Endothelial cell of umbilical vein (primary cell): ENCODE measurements around the gene PPP1R18. TPM values are rescaled to one million over a fixed set of nuclear protein-coding genes. Genes with fewer than 3 reads are reported as not detected.
"Not testable (repeated sequence)": the region's sequence is repeated elsewhere in the genome, so short reads cannot be mapped to it uniquely, and the experiment has no call there.

Source experiments
- BruUV-seq: library from RNA; stranded (reverse); fragments of 400-500 nt; replicated peaks from 2 replicates; lab custom pipeline; 2021; lab: Mats Ljungman, UMichigan
- CTCF ChIA-PET: fragments of 300-600, 350-600 bp; sonication (Branson Sonifier 250); formaldehyde crosslinking; loops from one replicate; lab custom pipeline; 2021; ENCODE audit warnings: antibody characterized with exemption, inconsistent platforms; lab: Charles Lee
- POLR2A ChIA-PET: fragments of 300-600, 350-600 bp; sonication (Branson Sonifier 250); formaldehyde crosslinking; loops from one replicate; lab custom pipeline; 2021; ENCODE audit warnings: antibody characterized with exemption, inconsistent platforms; lab: Charles Lee
- DNase-seq: peaks from one replicate; pipeline ENCODE4 v3.0.0-alpha.2; 2011; ENCODE audit warnings: low read depth, low spot score
- FAIRE-seq: peaks from 2 replicates; lab custom pipeline; 2011; peaks lifted over from hg19 to GRCh38; lab: Jason Lieb, UNC
- H2AFZ ChIP-seq: 2 replicates; pipeline ENCODE4 v1.6.0; 2012; ENCODE audit warnings: low read depth, low read length, control low read depth, inconsistent platforms
- H3K27ac ChIP-seq: 2 replicates; pipeline ENCODE4 v1.5.1; 2011; ENCODE audit warnings: low read depth, mild to moderate bottlenecking, control low read depth, low read length, moderate library complexity; ENCODE audit not compliant: insufficient read depth
- H3K27me3 ChIP-seq, 2 experiments: 2 replicates each; pipeline versions ENCODE4 v1.6.0 to v1.6.1; 2011; ENCODE audit warnings: low read length in 2 of 2, mixed read lengths in 1 of 2; ENCODE audit not compliant: control insufficient read depth in 2 of 2, insufficient read depth in 2 of 2
- H3K36me3 ChIP-seq, 2 experiments: 2 replicates in 1 of 2; 3 replicates in 1 of 2; pipeline ENCODE4 v1.5.1; 2011; ENCODE audit warnings: low read length in 2 of 2, mild to moderate bottlenecking in 1 of 2, moderate library complexity in 1 of 2; ENCODE audit not compliant: control insufficient read depth in 2 of 2, insufficient read depth in 2 of 2; ENCODE audit errors: extremely low read depth in 1 of 2
- H3K4me1 ChIP-seq: 3 replicates; pipeline ENCODE4 v1.5.1; 2011; ENCODE audit warnings: mild to moderate bottlenecking, low read length; ENCODE audit not compliant: control insufficient read depth, insufficient read depth; ENCODE audit errors: extremely low read depth
- H3K4me2 ChIP-seq: 2 replicates; pipeline ENCODE4 v1.6.1; 2011; ENCODE audit warnings: low read length, control low read depth, mixed read lengths; ENCODE audit not compliant: insufficient read depth
- H3K4me3 ChIP-seq, 3 experiments: fragments of 200-600 bp in 1 of 3; sonication (generic), shearing (Covaris generic) in 1 of 3; replicated peaks in 1 of 3; 2 replicates each; pipeline ENCODE4 v1.5.1; 2011 to 2016; ENCODE audit warnings: control low read depth in 3 of 3, low read length in 3 of 3, mild to moderate bottlenecking in 2 of 3, inconsistent platforms in 1 of 3, low read depth in 1 of 3, moderate library complexity in 1 of 3; ENCODE audit not compliant: insufficient read depth in 1 of 3
- H3K79me2 ChIP-seq: 2 replicates; pipeline ENCODE4 v1.6.0; 2012; ENCODE audit warnings: low read length, inconsistent platforms; ENCODE audit not compliant: control insufficient read depth, insufficient read depth
- H3K9ac ChIP-seq: replicated peaks from 2 replicates; pipeline ENCODE3; 2011; ENCODE audit warnings: low read length, control low read depth; ENCODE audit not compliant: insufficient read depth; ENCODE audit errors: extremely low read depth
- H3K9me1 ChIP-seq: replicated peaks from 3 replicates; pipeline ENCODE4 v1.6.0; 2011; ENCODE audit warnings: mild to moderate bottlenecking, low read length; ENCODE audit not compliant: control insufficient read depth, insufficient read depth; ENCODE audit errors: extremely low read depth
- H3K9me3 ChIP-seq: replicated peaks from 2 replicates; pipeline ENCODE4 v1.5.1; 2012; ENCODE audit warnings: low read length, inconsistent platforms; ENCODE audit not compliant: control insufficient read depth, insufficient read depth
- H4K20me1 ChIP-seq: replicated peaks from 2 replicates; pipeline ENCODE3; 2011; ENCODE audit warnings: mild to moderate bottlenecking, low read length; ENCODE audit not compliant: control insufficient read depth, insufficient read depth; ENCODE audit errors: extremely low read depth
- FOS ChIP-seq: IDR thresholded peaks from 2 replicates; pipeline ENCODE4 v1.6.1; 2011; ENCODE audit warnings: mild to moderate bottlenecking, low read length, moderate library complexity, borderline replicate concordance; ENCODE audit not compliant: insufficient read depth
- GATA2 ChIP-seq: IDR thresholded peaks from 2 replicates; pipeline ENCODE4 v1.7.0; 2011; ENCODE audit warnings: low read depth, mild to moderate bottlenecking, moderate library complexity, mixed read lengths, low read length; ENCODE audit not compliant: insufficient read length, insufficient read depth
- POLR2AphosphoS5 ChIP-seq: IDR thresholded peaks from 2 replicates; pipeline ENCODE4 v1.6.1; 2012; ENCODE audit warnings: low read depth, mild to moderate bottlenecking, control low read depth, low read length, moderate library complexity; ENCODE audit not compliant: insufficient read depth
- dilution Hi-C: fragments of 300-500 bp; cut with MboI; formaldehyde crosslinking; loops from one replicate; pipeline ENCODE4 v1.15.0; 2019; ENCODE audit warnings: low sequenced_read_pairs; ENCODE audit not compliant: extremely low pct_ligation_motif_present
- intact Hi-C: fragments of 100-400 bp; cut with micrococcal nuclease; formaldehyde crosslinking; loops from one replicate; pipeline ENCODE4 v1.10.0; 2022
- polyA plus RNA-seq, 4 experiments: library from polyadenylated mRNA; depleted of rRNA in 3 of 4; stranded (reverse) in 3 of 4; unstranded in 1 of 4; fragments of >200 nt; gene quantifications; 2 replicates each; pipeline versions ENCODE4 v1.2.1 to v1.2.3, GENCODE V29; 2011 to 2012; ENCODE audit warnings: missing spikeins in 1 of 4
- total RNA-seq: library from RNA; stranded (reverse); gene quantifications from 2 replicates; pipeline ENCODE4 v1.2.3, GENCODE V29; 2021

Gene PPP1R18
- total and polyA plus RNA-seq, 2 donors (not counting 3 experiments of a cell fraction or from before 2014, with no cell fraction given), result 136 to 173 TPM

GRCh38 chr6:30724906-30725667 is 38.6 kb upstream of the PPP1R18 start:
- no peak overlapping the region for H3K27ac ChIP-seq
- H3K27me3 ChIP-seq, result no peaks in the 10 kb centered on the region
- no TSS peak for BruUV-seq
- no peak overlapping the region for H3K9ac ChIP-seq
- intact Hi-C loops (no loop called here), dilution Hi-C loops (loop anchor here (25.0 kb wide), 1 partner anchor 162 kb away; the partner anchor contains the start of gene DDR1)
- FAIRE-seq, result peak; percentile 24
- no peak for DNase-seq
- H3K4me3 ChIP-seq, result no peak overlapping the region
- TF ChIP-seq FOS (no peak), GATA2 (peak; percentile 30), POLR2AphosphoS5 (peak; percentile 49)
- CTCF ChIA-PET, result interaction anchor here (0.8 to 9.2 kb wide), 5 partner anchors 40 to 362 kb away, joined by 3 to 296 read pairs (median 4); no protein-coding TSS in a partner anchor
- no peak overlapping the region for H2AFZ ChIP-seq
- H3K79me2 ChIP-seq, result peaks cover 50% of the 10 kb centered on the region
- no peaks in the 10 kb centered on the region for H3K9me3 ChIP-seq
- H3K9me1 ChIP-seq, result no peaks in the 10 kb centered on the region
- POLR2A ChIA-PET, result interaction anchor here (0.5 to 0.6 kb wide), 2 partner anchors 50 to 110 kb away, joined by 3 read pairs; no protein-coding TSS in a partner anchor
- peaks cover 16 to 35% of the 10 kb centered on the region in 2 experiments for H3K36me3 ChIP-seq
- no peak overlapping the region for H3K4me2 ChIP-seq
- peaks cover 7% of the 10 kb centered on the region for H4K20me1 ChIP-seq
- H3K4me1 ChIP-seq, result peaks cover 21% of the 10 kb centered on the region

- H3K9ac ChIP-seq, dilution Hi-C loops, H4K20me1 ChIP-seq, H2AFZ ChIP-seq, H3K27me3 ChIP-seq, H3K9me3 ChIP-seq, DNase-seq, intact Hi-C loops, H3K4me3 ChIP-seq, H3K9me1 ChIP-seq, H3K27ac ChIP-seq: not testable (repeated sequence)
- Histone ChIP-seq H3K79me2 (peaks cover 55% of the 10 kb centered on the region), H3K4me1 (peaks cover 26% of the 10 kb centered on the region), H3K36me3 (peaks cover 16 to 31% of the 10 kb centered on the region in 2 experiments), H3K4me2 (peak overlapping the region; percentile 89)
- ChIA-PET CTCF (interaction anchor here (0.8 to 9.2 kb wide), 10 partner anchors 18 to 363 kb away, joined by 3 to 296 read pairs (median 5); partner anchors contain the start of gene FLOT1), POLR2A (interaction anchor here (0.6 kb wide), 1 partner anchor 49 kb away, joined by 3 read pairs; no protein-coding TSS in a partner anchor)
- TSS peak; percentile 29 for BruUV-seq
- FAIRE-seq, result peak; percentile 59
Measured at GRCh38 chr6:30723843-30724741, 37.6 kb upstream of the PPP1R18 start.
